ENCODE results near the gene SH3RF3. TPM values are rescaled to one million over a fixed set of nuclear protein-coding genes. Genes with fewer than 3 reads are reported as not detected.

The SH3RF3 gene
- total and polyA plus RNA-seq, 12 donors: 0.72 to 19.1 (median 12.2) TPM

DNA sequence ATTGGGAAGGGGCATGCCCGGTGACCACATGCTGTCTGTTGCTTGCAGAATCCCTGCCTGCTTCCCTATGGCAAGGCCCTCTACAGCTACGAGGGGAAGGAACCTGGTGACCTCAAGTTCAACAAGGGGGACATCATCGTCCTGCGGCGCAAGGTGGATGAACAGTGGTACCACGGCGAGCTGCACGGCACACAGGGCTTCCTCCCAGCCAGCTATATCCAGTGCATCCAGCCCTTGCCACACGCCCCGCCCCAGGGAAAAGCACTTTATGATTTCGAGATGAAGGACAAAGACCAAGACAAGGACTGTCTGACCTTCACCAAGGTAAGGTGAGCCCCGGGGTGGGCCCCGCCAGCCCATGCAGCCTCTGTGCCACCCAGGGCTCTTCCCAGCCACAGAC, 218.6 kb downstream of the SH3RF3 start:
- Histone ChIP-seq H3K4me1 (replicated peaks in 1 of 2) (peaks cover 12 to 34% of the 10 kb centered on the region in 2 donors), H3K9me3 (replicated peaks in 1 of 3) (no peaks in the 10 kb centered on the region), H3K27me3 (no peaks in the 10 kb centered on the region), H3K27ac (no peak overlapping the region), H3K36me3 (replicated peaks in 1 of 2) (no peaks in the 10 kb centered on the region), H3K4me3 (no peak overlapping the region)
- TF ChIP-seq, protein P1, sequence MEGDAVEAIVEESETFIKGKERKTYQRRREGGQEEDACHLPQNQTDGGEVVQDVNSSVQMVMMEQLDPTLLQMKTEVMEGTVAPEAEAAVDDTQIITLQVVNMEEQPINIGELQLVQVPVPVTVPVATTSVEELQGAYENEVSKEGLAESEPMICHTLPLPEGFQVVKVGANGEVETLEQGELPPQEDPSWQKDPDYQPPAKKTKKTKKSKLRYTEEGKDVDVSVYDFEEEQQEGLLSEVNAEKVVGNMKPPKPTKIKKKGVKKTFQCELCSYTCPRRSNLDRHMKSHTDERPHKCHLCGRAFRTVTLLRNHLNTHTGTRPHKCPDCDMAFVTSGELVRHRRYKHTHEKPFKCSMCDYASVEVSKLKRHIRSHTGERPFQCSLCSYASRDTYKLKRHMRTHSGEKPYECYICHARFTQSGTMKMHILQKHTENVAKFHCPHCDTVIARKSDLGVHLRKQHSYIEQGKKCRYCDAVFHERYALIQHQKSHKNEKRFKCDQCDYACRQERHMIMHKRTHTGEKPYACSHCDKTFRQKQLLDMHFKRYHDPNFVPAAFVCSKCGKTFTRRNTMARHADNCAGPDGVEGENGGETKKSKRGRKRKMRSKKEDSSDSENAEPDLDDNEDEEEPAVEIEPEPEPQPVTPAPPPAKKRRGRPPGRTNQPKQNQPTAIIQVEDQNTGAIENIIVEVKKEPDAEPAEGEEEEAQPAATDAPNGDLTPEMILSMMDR (IDR thresholded peaks at IDR 0.05): no peak
- no peak for TF ChIP-seq POLR2A (IDR thresholded peaks at IDR 0.05)
- intact Hi-C loops (cut with DNase I): no loop called here
- peak in 2 of 7 donors; percentile 13 to 40 for DNase-seq
- 91 to 98% (median 92%) methylated on average over 7 to 13 of the region's 13 CpGs for WGBS, 4 donors

DNA sequence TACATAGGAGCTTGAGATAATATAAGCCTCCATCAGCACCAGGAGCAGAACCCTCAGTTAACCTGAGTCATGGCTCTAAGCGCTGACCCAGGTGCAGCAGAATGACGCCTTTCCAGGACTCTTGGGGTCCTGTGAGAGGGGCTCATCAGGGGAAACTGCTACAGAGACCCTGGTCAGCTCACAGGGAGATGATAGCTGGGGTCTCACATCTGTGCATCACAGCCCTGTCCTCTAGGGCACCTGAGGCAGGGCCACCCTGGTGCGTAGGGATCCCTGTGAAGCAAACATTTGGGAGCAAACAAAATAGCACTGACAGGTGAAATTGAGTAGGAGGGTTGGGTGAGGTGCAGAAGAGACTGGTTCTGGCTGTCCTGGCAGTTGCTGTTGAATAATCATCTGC, 219.2 kb downstream of the SH3RF3 start:
- intact Hi-C loops (cut with DNase I): no loop called here
- DNase-seq: peak in 2 of 7 donors; percentile 6 to 18
- TF ChIP-seq POLR2A (IDR thresholded peaks at IDR 0.05): no peak
- TF ChIP-seq, protein P1 (IDR thresholded peaks at IDR 0.05): no peak
- Histone ChIP-seq H3K27me3 (no peaks in the 10 kb centered on the region), H3K4me1 (replicated peaks in 1 of 2) (peaks cover 12 to 34% of the 10 kb centered on the region in 2 donors), H3K9me3 (replicated peaks in 1 of 3) (no peaks in the 10 kb centered on the region), H3K4me3 (no peak overlapping the region), H3K36me3 (replicated peaks in 1 of 2) (no peaks in the 10 kb centered on the region), H3K27ac (no peak overlapping the region)
- WGBS, 4 donors: 92 to 100% (median 98%) methylated on average over 1 to 3 of the region's 3 CpGs

DNA sequence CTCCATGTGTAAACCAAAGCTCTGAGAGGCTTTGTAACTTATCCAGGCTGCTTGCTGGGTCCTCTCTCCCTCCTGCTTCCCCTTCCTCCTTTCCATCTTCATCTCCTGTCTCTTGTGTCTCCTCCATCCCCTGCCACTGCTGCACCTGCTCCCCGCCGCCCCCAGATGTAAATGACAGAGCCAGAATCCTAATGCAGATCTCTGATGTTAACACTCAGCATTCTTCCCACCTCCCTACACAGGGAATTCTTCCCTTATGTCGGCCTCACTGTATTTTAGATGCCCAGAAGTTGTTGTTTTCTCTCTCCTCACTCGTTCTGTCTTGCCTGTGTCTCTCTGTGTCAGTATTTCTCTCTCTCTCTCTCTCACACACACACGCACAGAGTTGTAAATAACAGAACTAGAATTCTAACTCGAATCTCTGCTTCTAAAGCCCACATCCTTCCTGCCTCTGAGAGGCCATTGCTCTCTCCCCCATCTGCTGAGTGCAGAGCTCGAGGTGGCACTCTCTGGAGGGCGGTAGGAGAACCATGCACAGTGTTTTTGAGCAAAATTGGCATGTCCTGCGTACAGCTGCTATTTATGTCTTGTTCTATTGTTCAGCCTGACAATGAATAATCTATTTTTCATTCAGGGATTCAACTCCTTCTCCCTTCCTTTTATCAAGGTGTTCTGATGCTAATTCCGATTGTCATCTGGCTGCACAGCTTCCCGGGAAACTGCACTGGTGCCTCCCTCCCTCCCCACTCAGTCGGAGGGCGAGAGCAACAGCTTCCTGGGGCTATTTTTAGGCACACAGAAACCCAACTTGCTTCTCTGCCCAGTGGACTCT, 219.9 kb downstream of the SH3RF3 start:
- peaks cover 12 to 34% of the 10 kb centered on the region in 2 donors for H3K4me1 ChIP-seq (replicated peaks in 1 of 2)
- H3K9me3 ChIP-seq (replicated peaks in 1 of 3): no peaks in the 10 kb centered on the region
- no peak overlapping the region for H3K4me3 ChIP-seq
- H3K27ac ChIP-seq: peak overlapping the region in 1 of 5 donors; percentile 12
- no peaks in the 10 kb centered on the region for H3K36me3 ChIP-seq (replicated peaks in 1 of 2)
- TF ChIP-seq, protein P1 (IDR thresholded peaks at IDR 0.05): no peak
- no peak for TF ChIP-seq POLR2A (IDR thresholded peaks at IDR 0.05)
- WGBS, 4 donors: 65 to 71% (median 69%) methylated on average over 13 of the region's 13 CpGs
- DNase-seq: peak in 1 of 7 donors; percentile 47
- intact Hi-C loops (cut with DNase I): no loop called here
- H3K27me3 ChIP-seq: no peaks in the 10 kb centered on the region

DNA sequence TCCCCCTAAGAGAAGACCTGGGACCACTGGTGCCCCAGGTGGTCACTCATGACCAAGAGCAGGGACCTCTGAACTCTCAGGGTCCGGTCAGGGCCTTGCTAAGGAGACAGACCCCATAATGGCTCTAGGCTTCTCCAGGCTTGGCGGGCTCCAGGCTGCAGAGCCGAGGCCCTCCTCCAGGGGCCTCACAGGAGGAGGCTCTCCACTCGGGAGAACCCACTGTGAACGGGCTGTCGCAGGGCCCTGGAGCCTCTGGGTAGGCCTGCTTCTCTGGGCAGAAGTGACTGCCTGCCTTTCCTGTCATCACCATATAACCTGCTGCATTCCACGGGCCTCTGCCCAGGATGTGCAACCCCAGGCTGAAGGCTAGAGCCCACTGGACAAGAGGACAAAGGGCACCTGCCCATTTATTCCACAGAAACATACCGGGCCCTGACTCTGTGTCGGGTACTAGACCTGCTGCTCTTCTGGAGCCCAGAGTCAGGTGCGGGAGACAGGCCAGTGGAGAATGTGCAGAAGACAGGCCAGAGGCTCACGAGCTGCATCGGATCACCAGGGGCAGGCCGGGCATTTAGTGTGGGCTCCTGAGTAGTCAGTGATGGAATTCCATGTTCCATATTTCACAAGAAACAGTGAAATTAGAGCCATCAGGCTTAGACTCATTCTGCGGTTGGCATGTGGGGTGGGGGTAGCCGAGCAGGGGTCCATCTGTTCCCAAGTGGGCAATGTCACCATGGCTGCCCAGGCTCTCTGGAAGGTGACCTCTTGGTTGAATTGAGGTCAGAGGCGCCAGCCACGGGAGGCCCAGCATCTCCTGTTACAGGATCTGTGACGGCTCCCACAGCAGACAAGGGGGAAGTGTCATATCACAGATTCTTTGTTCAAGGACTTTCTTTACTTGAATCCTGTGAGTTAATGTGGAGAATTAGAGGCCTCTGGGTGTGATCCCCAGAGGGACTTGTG, 220.8 kb downstream of the SH3RF3 start:
- intact Hi-C loops (cut with DNase I): no loop called here
- 88 to 95% (median 89%) methylated on average over 8 to 18 of the region's 18 CpGs for WGBS, 4 donors
- peak overlapping the region in 1 of 5 donors; percentile 12 for H3K27ac ChIP-seq
- TF ChIP-seq, protein P1 (IDR thresholded peaks at IDR 0.05): peak in 1 of 6 experiments; percentile 14
- no peak for TF ChIP-seq POLR2A (IDR thresholded peaks at IDR 0.05)
- DNase-seq: peak in 2 of 7 donors; percentile 21 to 50
- no peaks in the 10 kb centered on the region for H3K27me3 ChIP-seq
- no peak overlapping the region for H3K4me3 ChIP-seq
- no peaks in the 10 kb centered on the region for H3K9me3 ChIP-seq (replicated peaks in 1 of 3)
- peaks cover 12 to 34% of the 10 kb centered on the region in 2 donors for H3K4me1 ChIP-seq (replicated peaks in 1 of 2)
- no peaks in the 10 kb centered on the region for H3K36me3 ChIP-seq (replicated peaks in 1 of 2)

All from adrenal gland (tissue), 12 donors.